ENCODE results near the gene OFD1. TPM values are rescaled to one million over a fixed set of nuclear protein-coding genes. Genes with fewer than 3 reads are reported as not detected.

OFD1 gene
- total RNA-seq, 1 donor from 2014 or later: 65.4 TPM

DNA sequence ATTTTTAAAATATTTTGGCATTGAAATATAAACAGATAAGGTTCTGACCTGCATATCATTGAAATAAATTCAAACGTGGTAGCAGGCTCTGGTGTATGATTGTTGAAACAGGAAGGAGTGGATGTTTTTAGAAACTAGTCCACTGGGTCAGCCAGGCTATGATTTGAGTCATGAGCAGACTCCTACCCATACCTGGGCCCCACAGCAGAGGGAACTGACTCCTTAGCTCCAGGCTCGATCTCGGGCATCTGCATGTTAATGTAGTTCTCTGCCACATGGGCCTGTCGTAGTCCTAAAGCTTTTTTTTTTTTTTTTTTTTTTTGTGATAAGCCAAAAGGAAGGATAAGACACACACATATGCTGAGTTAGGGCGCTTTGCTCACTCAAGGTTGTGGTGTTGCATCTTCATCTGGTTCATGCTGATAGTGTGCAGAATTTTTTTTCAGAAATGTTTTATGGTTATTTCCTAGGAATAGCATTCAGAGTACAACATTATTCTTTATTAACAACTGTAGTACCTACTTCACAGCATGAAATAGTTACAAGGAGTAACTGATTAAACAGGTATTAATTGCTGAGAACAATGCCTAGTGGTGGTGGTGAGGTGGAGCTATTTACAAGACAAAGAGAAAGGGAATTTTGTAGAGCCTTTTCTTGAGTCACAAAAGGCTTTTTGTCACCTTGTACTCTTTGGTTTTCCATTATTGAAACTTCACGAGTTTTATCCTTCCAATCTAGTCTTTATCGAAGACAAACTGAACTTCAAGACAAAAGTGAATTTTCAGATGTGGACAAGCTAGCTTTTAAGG is 27.3 kb downstream of the OFD1 start:
- Mint-ChIP-seq H3K9me3 (ENCODE audit: low read depth) (peaks cover 4% of the 10 kb centered on the region), H3K27ac (no peak overlapping the region), H3K27me3 (no peaks in the 10 kb centered on the region), H3K36me3 (ENCODE audit: insufficient read depth) (peaks cover 19% of the 10 kb centered on the region), H3K4me3 (ENCODE audit: low read depth) (no peak overlapping the region), H3K4me1 (ENCODE audit: low read depth) (peaks cover 3% of the 10 kb centered on the region)
- DNase-seq (ENCODE audit: low spot score, unreplicated experiment): no peak
- TF ChIP-seq, protein P1, sequence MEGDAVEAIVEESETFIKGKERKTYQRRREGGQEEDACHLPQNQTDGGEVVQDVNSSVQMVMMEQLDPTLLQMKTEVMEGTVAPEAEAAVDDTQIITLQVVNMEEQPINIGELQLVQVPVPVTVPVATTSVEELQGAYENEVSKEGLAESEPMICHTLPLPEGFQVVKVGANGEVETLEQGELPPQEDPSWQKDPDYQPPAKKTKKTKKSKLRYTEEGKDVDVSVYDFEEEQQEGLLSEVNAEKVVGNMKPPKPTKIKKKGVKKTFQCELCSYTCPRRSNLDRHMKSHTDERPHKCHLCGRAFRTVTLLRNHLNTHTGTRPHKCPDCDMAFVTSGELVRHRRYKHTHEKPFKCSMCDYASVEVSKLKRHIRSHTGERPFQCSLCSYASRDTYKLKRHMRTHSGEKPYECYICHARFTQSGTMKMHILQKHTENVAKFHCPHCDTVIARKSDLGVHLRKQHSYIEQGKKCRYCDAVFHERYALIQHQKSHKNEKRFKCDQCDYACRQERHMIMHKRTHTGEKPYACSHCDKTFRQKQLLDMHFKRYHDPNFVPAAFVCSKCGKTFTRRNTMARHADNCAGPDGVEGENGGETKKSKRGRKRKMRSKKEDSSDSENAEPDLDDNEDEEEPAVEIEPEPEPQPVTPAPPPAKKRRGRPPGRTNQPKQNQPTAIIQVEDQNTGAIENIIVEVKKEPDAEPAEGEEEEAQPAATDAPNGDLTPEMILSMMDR (IDR thresholded peaks at IDR 0.05; ENCODE audit: unreplicated experiment): no peak

DNA sequence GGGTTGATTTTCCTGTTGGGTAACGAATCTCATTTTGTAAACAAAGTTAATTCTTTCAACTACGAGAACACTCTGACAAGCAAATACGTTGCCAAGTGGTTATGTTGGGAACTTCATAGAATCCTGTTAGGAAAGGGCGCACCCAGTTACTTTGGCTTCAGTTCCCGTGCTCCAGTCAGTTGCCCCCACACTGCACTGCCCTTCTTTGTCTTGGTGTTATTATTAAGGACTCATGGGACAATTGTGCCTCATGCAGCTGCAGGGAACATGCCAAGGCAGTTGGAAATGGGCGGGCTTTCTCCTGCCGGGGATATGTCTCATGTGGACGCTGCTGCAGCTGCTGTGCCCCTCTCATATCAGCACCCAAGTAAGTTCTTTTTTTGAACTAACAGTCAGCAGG is 28.9 kb downstream of the OFD1 start:
- Mint-ChIP-seq H3K27ac (no peak overlapping the region), H3K27me3 (no peaks in the 10 kb centered on the region), H3K4me3 (ENCODE audit: low read depth) (no peak overlapping the region), H3K9me3 (ENCODE audit: low read depth) (peaks cover 6% of the 10 kb centered on the region), H3K36me3 (ENCODE audit: insufficient read depth) (peaks cover 23% of the 10 kb centered on the region), H3K4me1 (ENCODE audit: low read depth) (peaks cover 3% of the 10 kb centered on the region)
- no peak for DNase-seq (ENCODE audit: low spot score, unreplicated experiment)
- TF ChIP-seq, protein P1 (IDR thresholded peaks at IDR 0.05; ENCODE audit: unreplicated experiment): no peak

DNA sequence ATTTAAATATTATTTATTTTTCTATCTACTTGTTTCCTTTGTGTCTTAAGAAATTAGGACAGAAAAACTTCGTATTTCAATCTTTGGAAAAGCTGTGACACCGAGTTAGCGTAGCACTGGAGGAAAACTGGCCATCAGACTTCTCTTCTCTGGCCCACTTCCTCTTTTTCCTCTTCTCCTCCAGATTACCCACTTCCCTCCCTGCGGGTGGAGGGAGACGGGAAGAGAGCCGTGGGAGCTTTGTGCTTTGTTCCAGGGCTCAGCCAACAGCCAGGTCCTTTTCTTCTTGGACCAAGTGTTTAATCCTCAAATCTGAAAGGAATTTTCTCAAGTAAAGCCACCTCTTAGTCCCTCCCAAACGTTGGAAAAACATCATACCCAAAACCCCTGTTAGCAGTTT is 29.7 kb downstream of the OFD1 start:
- TF ChIP-seq, protein P1 (IDR thresholded peaks at IDR 0.05; ENCODE audit: unreplicated experiment): no peak
- Mint-ChIP-seq H3K27me3 (no peaks in the 10 kb centered on the region), H3K9me3 (ENCODE audit: low read depth) (peaks cover 6% of the 10 kb centered on the region), H3K4me1 (ENCODE audit: low read depth) (peaks cover 3% of the 10 kb centered on the region), H3K27ac (peak overlapping the region; percentile 33), H3K4me3 (ENCODE audit: low read depth) (no peak overlapping the region), H3K36me3 (ENCODE audit: insufficient read depth) (peaks cover 23% of the 10 kb centered on the region)
- no peak for DNase-seq (ENCODE audit: low spot score, unreplicated experiment)

DNA sequence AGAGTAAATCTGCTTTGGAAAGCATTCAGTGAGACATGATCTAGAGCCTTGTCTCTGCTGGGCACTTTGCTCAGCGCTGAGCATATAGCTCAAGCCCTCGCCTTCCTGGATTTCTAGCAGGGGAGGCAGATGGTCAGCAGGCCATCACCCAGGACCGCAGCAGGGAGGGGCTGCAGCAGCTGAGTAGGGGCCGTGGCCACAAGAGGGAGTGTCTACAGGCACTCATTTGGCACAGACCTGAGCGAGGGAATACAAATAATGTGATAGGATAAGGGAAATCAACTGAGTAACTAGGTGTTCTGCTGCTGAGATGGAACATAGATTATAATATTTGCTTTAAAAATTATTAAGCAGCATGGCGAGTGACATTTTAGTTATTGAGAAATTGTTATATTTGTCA is 30.2 kb downstream of the OFD1 start:
- no peak for DNase-seq (ENCODE audit: low spot score, unreplicated experiment)
- peaks cover 3% of the 10 kb centered on the region for H3K4me1 Mint-ChIP-seq (ENCODE audit: low read depth)
- TF ChIP-seq, protein P1 (IDR thresholded peaks at IDR 0.05; ENCODE audit: unreplicated experiment): peak; percentile 52
- H3K4me3 Mint-ChIP-seq (ENCODE audit: low read depth): no peak overlapping the region
- no peak overlapping the region for H3K27ac Mint-ChIP-seq
- peaks cover 23% of the 10 kb centered on the region for H3K36me3 Mint-ChIP-seq (ENCODE audit: insufficient read depth)
- H3K27me3 Mint-ChIP-seq: no peaks in the 10 kb centered on the region
- peaks cover 6% of the 10 kb centered on the region for H3K9me3 Mint-ChIP-seq (ENCODE audit: low read depth)

DNA sequence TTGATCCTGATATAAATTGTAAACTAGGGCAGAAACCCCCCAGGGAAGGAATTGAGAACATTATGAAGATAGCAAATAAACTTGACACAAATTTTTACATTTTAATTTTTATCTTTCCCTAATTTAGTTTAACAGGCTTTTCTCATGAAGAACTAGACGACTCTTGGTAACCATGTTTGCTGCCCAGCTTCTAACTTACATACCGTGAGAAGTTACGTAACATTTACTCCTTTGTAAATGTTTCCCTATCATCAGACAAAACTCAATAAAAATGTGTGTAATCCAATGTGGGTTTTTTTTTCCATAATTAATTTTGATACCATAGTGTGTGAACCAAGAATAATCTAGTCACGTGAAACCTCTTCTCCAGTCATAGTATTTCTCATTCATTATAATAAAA is 34.4 kb downstream of the OFD1 start:
- Mint-ChIP-seq H3K27me3 (no peaks in the 10 kb centered on the region), H3K9me3 (ENCODE audit: low read depth) (peaks cover 6% of the 10 kb centered on the region), H3K27ac (no peak overlapping the region), H3K36me3 (ENCODE audit: insufficient read depth) (peaks cover 26% of the 10 kb centered on the region), H3K4me1 (ENCODE audit: low read depth) (peaks cover 5% of the 10 kb centered on the region), H3K4me3 (ENCODE audit: low read depth) (no peak overlapping the region)
- TF ChIP-seq, protein P1 (IDR thresholded peaks at IDR 0.05; ENCODE audit: unreplicated experiment): no peak
- DNase-seq (ENCODE audit: low spot score, unreplicated experiment): no peak

Data from progenitor cell of endocrine pancreas (in vitro differentiated cells).